Measurements from ENCODE around the gene PARD3. TPM values are rescaled to one million over a fixed set of nuclear protein-coding genes. Genes with fewer than 3 reads are reported as not detected.

The PARD3 gene
- polyA plus RNA-seq, 3 donors, result 0.51 TPM; not detected in 2

DNA sequence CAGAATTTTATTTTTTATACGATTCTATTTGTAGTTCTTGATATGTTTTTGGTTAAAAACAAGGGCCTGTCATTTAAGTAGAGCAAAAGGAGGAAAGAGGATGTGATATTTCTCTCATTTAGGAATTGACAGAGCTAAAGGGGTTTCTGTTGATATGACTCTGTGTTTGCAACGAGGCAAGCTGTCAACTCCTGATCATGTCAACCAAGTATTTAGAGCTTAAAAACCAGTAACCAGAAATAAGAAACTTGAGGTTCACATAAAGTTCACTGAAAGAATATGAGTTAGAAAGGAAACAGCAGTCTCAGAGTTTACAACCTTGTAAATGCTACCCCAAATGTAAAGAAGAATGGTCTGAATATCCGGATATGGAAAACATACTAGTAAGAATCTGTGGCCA lies 434.2 kb downstream of the PARD3 start:
- Mint-ChIP-seq H3K27ac (no peak overlapping the region), H3K4me1 (no peaks in the 10 kb centered on the region), H3K4me3 (no peak overlapping the region), H3K9me3 (no peaks in the 10 kb centered on the region), H3K27me3 (ENCODE audit: low read depth in 3 of 3) (no peaks in the 10 kb centered on the region), H3K36me3 (no peaks in the 10 kb centered on the region)
- Histone ChIP-seq H2AFZ (ENCODE audit: insufficient read depth, low read depth, low read length, poor library complexity, severe bottlenecking) (no peak overlapping the region), H3K9me3 (replicated peaks in 1 of 2; ENCODE audit: control insufficient read depth in 1 of 2, insufficient read depth in 1 of 2, low read length in 2 of 2) (no peaks in the 10 kb centered on the region), H3K27me3 (ENCODE audit: control insufficient read depth in 2 of 2, insufficient read depth in 2 of 2, low read length in 2 of 2) (no peaks in the 10 kb centered on the region), H3K4me3 (replicated peaks in 1 of 3; ENCODE audit: low read depth in 2 of 3, low read length in 3 of 3) (no peak overlapping the region), H3K4me1 (ENCODE audit: control insufficient read depth in 1 of 2, insufficient read depth in 2 of 2, low read length in 2 of 2) (no peaks in the 10 kb centered on the region), H3K9ac (ENCODE audit: insufficient read depth, low read length, poor library complexity, severe bottlenecking) (no peak overlapping the region), H3K27ac (ENCODE audit: low read depth in 1 of 2, low read length in 2 of 2) (no peak overlapping the region), H3K36me3 (replicated peaks in 1 of 2; ENCODE audit: control insufficient read depth in 1 of 2, insufficient read depth in 2 of 2, low read length in 2 of 2) (no peaks in the 10 kb centered on the region), H4K20me1 (ENCODE audit: insufficient read depth, low read length) (no peaks in the 10 kb centered on the region), H3K79me2 (ENCODE audit: insufficient read depth, low read length) (no peaks in the 10 kb centered on the region), H3K4me2 (replicated peaks; ENCODE audit: extremely low read depth, low read length, poor library complexity, severe bottlenecking) (no peak overlapping the region)
- intact Hi-C loops (cut with micrococcal nuclease), result no loop called here
- no peak for DNase-seq
- WGBS (ENCODE audit: insufficient coverage), result no CpG with 5 or more reads among the region's 3 CpGs
- TF ChIP-seq, protein P1, sequence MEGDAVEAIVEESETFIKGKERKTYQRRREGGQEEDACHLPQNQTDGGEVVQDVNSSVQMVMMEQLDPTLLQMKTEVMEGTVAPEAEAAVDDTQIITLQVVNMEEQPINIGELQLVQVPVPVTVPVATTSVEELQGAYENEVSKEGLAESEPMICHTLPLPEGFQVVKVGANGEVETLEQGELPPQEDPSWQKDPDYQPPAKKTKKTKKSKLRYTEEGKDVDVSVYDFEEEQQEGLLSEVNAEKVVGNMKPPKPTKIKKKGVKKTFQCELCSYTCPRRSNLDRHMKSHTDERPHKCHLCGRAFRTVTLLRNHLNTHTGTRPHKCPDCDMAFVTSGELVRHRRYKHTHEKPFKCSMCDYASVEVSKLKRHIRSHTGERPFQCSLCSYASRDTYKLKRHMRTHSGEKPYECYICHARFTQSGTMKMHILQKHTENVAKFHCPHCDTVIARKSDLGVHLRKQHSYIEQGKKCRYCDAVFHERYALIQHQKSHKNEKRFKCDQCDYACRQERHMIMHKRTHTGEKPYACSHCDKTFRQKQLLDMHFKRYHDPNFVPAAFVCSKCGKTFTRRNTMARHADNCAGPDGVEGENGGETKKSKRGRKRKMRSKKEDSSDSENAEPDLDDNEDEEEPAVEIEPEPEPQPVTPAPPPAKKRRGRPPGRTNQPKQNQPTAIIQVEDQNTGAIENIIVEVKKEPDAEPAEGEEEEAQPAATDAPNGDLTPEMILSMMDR (IDR thresholded peaks at IDR 0.05), result no peak

DNA sequence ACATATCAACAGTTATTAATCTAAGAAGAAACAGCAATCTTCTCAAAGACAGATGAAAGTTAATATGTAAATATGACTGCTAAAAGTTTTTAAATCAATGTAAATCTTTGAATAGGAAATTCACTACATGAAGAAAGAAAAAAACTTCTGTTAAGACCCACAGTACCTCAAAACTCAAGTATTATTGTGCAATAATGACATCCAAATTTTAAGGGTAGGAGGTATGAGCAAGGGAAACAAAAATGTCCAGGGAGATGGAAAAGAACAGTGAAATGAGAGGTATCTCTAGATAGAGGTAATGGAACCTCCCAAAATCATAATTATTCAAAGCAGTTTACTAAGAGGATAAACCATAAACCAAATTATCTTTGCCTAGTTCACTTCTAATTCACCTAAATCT lies 436.8 kb downstream of the PARD3 start:
- intact Hi-C loops (cut with micrococcal nuclease), result no loop called here
- no peak overlapping the region for H3K4me3 ChIP-seq (replicated peaks in 1 of 3; ENCODE audit: low read depth in 2 of 3, low read length in 3 of 3)
- no peak overlapping the region for H3K9ac ChIP-seq (ENCODE audit: insufficient read depth, low read length, poor library complexity, severe bottlenecking)
- H3K4me1 Mint-ChIP-seq, result peaks cover 8% of the 10 kb centered on the region
- no peaks in the 10 kb centered on the region for H3K9me3 Mint-ChIP-seq
- H2AFZ ChIP-seq (ENCODE audit: insufficient read depth, low read depth, low read length, poor library complexity, severe bottlenecking), result no peak overlapping the region
- TF ChIP-seq, protein P1 (IDR thresholded peaks at IDR 0.05), result no peak
- H3K4me1 ChIP-seq (ENCODE audit: control insufficient read depth in 1 of 2, insufficient read depth in 2 of 2, low read length in 2 of 2), result peaks cover 8 to 11% of the 10 kb centered on the region in 2 donors
- no peaks in the 10 kb centered on the region for H3K36me3 Mint-ChIP-seq
- H3K27ac Mint-ChIP-seq, result no peak overlapping the region
- H3K9me3 ChIP-seq (replicated peaks in 1 of 2; ENCODE audit: control insufficient read depth in 1 of 2, insufficient read depth in 1 of 2, low read length in 2 of 2), result no peaks in the 10 kb centered on the region
- H3K27ac ChIP-seq (ENCODE audit: low read depth in 1 of 2, low read length in 2 of 2), result no peak overlapping the region
- H4K20me1 ChIP-seq (ENCODE audit: insufficient read depth, low read length), result no peaks in the 10 kb centered on the region
- no peaks in the 10 kb centered on the region for H3K27me3 ChIP-seq (ENCODE audit: control insufficient read depth in 2 of 2, insufficient read depth in 2 of 2, low read length in 2 of 2)
- H3K4me2 ChIP-seq (replicated peaks; ENCODE audit: extremely low read depth, low read length, poor library complexity, severe bottlenecking), result no peak overlapping the region
- DNase-seq, result no peak
- no peaks in the 10 kb centered on the region for H3K27me3 Mint-ChIP-seq (ENCODE audit: low read depth in 3 of 3)
- no peak overlapping the region for H3K4me3 Mint-ChIP-seq
- H3K36me3 ChIP-seq (replicated peaks in 1 of 2; ENCODE audit: control insufficient read depth in 1 of 2, insufficient read depth in 2 of 2, low read length in 2 of 2), result no peaks in the 10 kb centered on the region
- H3K79me2 ChIP-seq (ENCODE audit: insufficient read depth, low read length), result no peaks in the 10 kb centered on the region

All from CD14-positive monocyte (primary cell).